HG02610 (cell line): Measurements from ENCODE around the gene GRIFIN.
"Not testable (repeated sequence)": the region's sequence is repeated elsewhere in the genome, so short reads cannot be mapped to it uniquely, and the experiment has no call there.

Experiments used
- ATAC-seq: cut with Tn5 transposase; IDR thresholded peaks from one replicate; pipeline ENCODE4 v1.9.1; 2021; ENCODE audit warnings: mild to moderate bottlenecking, moderate library complexity; ENCODE audit not compliant: unreplicated experiment

Gene GRIFIN

DNA sequence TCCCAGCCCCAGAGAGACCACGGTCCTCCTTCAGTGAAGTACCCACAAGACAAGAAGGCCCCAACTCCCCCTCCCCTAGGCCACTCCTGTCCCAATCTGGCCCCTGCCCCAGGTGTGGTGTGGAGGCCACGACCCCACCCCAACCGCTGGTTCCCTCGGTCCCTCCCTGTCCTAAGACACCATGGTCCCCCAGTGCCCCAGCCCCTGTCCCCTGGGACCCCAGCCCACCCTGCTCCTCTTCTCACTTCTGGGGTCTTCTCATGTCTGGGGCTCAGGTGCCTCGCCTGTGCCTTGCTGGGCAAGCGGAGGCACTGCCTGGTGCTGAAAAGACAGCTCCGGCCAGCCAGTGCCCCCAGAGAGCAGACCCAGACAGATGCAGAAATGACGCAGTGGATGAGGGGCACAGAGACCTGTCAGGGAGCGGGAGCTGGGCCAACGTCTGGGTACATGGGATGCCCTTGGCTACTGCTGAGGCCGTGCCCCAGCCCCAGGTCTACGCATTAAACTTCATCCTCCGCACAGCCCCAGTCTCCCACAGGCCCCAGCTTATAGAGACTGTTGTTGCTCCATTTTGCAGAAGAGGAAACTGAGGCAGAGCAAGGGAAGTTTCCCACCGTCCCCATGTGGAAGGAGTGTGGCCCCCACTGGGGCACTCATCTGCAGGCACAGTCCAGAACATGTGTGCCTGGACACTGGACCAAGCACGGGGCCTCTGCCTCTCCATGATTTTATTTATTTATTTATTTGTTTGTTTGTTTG is 14.8 kb downstream of the GRIFIN start:
- ATAC-seq: no peak

DNA sequence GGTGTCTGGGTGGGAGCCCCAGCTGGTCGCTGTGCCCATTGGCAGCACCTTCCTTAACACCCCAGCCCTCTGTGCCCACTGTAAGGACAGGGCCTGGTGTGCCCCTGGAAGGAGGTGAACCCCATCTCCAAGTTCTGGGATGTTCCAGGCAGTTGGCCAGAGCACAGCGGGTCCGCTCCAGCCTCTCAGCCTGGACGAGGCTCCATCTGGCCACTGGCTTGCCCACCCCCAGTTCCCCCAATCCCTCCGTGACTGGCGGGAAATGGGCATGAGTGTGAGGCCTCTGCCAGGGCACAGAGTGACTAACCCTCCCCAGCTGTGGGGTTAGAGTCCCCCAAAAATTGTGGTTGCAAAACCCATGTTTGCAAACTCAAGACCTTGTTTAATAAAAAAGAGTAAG is 15.6 kb downstream of the GRIFIN start:
- ATAC-seq: no peak

DNA sequence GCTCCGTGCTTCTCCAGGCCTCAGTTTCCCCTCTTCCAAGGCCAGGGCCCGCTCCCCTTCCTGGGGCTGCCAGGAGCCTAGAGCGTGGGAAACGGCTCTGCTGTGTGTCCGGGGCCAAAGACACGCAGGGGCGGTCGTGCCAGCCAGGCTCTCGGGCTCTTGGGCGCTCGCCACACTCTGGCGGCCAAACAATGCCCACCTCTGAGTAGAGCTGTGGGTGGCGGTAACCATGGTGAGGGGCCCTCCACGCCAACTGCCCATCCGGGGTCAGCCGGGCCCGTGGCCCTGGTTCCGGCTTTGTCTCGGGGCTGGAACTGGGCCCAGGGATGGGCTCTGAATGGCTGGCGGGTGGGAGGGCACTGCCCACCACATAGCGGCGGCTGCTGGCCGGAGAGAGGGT is 16.0 kb downstream of the GRIFIN start:
- ATAC-seq: no peak

DNA sequence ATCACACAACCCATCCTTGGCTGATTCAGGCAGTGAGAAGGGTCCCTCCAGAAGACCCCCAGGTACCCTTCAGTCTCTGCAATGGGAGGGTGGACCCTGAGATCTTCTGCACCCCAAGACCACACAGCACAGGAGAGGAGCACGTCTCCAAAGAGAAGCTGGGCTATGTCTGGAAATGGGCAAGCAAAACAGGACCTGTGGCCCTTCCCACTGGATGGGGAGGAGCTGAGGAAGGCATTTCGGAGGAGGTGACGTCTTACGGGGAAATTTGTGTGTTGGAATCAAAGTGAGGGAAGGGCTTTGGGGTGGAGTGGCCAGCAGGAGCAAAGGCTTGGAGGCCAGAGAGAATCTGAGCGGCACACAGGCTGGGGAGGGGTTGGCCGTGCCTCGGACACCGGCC is 16.5 kb downstream of the GRIFIN start:
- no peak for ATAC-seq

DNA sequence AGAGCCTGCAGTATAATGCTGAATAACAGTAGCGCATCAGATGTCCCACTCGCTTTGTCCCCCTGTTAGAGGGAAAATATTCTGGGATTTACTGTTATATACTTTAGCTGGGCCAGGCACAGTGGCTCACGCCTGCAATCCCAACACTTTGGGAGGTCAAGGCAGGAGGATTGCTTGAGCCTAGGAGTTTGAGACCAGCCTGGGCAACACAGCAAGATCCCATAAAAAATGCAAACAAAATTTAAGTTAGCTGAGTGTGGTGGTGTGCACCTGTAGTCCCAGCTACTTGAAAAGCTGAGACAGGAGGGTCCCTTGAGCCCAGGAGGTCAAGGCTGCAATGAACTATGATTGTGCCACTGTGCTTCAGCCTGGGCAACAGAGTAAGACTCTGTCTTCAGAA is 22.3 kb downstream of the GRIFIN start:
- not testable (repeated sequence) for ATAC-seq

DNA sequence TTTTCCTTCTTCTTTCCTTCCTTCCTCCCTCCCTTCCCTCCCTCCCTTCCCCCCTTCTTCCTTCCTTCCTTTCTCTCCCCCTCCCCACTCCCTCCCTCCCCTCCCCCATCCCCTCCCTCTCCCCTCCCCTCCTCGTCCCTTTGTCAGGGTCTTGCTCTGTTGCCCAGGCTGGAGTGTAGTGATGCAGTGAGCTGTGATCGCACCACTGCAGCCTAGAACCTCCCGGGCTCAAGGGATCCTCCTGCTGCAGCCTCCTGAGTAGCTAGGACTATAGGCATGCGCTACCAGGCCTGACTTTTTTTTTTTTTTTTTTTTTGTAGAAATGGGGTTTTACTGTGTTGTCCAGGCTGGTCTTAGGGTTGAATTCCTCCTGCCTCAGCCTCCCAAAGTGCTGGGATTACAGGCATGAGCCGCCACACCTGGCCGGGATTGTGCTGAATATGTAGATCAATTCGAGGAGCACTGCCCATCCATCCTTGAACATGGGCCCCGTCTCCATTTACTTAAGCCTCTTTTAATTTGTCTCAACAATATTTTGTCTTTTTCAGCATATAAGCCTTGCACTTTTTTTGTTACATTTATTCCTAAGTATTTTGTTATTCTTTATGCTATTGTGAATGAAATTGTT is 23.4 kb downstream of the GRIFIN start:
- no peak for ATAC-seq

DNA sequence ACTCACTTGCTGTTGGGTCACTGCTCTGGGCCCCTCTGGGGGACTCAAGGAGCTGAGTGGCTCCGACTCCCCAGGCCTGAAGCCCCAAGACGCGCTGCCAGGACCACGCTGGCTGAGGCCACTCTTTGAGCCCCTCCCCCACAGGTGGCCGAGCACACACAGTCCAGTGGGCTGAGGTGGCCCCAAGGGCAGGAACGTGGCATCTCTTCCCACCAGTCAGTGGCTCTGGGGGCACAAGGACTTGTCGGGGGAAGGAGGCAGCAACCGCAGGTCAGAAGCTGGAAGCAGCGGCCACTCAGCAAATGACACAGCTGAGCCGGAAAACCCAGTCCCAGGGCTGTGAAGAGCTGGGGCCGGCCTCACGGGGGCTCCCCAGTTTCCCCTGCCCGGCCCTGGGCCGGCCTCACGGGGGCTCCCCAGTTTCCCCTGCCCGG is 24.1 kb downstream of the GRIFIN start:
- peak; percentile 43 for ATAC-seq

DNA sequence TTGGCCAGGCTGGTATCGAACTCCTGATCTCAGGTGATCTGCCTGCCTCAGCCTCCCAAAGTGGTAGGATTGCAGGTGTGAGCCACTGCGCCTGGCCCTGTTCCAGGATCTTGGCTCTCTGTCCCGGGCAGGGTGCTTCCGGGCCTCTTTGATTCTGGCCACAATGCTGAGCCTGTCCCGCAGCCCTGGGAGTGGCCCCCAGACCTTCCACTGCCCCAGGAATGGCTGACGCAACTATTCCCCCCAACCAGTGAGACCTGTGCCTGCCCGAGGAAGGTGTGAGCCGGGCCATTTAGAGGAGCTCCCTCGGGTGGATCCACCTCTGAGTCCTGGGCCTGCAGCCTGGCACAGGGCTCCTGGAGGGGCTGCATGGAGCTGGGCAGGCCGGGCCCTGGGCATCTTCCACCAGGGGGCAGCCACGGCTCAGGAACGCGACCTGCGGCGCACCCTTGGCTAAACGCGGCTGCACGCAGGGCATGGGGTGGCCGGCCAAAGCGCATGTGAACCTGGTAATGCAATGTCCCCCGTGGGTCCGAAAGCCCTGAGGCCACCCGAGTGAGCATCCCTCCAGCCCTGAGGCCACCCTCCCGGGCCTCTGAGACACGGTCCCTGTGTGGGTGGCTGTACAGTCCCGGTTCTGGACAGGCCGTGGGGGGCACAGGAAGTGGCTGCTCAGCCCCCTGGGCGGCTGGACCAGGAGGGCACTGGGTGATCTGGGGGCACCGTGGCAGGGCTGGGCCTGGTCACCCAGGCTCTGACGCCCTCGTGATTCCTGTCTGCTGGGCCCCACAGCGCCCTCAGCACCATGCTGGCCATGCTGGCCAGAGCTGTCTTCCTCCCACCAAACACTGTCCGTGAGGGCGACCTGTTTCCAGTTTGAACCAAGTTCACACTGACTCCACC is 24.8 kb downstream of the GRIFIN start:
- peak; percentile 66 for ATAC-seq

DNA sequence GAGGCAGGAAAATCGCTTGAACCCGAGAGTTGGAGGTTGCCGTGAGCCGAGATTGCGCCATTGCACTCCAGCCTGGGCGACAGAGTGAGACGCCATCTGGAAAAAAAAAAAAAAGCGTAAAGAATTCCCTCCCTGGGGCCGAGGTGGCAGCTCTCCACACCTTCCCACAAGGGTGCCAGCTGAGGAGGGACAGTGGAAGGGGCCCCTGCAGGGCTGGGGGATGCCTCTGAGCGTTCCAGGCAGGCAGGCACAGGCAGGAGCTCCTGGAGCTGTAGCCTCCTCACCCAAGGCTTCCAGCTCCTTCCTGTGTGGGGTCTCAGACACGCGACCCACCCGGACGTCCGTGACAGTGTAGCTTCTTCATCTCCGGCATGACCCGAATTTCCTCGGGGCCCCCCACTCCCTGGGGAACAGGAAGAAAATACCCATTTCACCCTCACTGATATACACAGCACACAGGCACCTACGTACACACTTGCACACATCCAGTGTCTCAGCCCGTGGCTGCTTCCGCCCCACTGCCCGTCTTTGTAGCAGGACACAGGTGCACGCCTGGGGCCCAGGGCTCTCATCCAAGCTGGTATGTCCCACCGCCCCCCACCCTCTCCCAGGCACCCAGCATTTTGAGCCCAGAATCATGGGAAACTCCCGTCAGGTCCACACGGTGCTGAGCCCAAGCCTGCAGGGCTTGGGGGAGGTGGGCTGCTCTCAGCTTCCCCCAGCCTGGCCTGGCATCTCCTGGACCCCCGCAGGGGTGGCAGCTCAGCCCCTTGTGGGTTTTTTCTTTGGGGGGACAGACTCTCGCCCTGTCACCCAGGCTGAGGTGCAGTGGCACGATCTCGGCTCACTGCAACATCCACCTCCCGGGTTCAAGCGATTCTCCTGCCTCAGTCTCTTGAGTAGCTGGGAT is 25.7 kb downstream of the GRIFIN start:
- ATAC-seq: no peak

DNA sequence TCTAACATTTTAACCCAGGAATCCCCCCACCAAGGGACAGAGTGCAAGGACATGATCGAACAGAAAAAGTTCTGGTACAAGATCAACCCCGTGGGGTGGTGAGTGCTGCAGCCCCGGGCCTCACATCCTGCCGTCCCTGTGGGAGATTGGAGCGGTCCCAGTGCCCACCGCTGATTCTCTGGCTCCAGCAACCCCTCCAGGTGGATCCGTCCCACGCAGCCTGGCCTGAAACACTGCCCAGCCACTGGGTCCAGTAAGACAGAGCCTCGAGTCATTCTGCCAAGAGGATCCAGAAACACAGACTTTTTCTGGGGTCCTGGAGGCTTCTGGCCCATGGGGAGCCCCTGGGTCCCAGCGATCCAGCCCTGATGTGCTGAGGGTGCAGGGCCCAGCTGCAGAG is 29.5 kb downstream of the GRIFIN start:
- ATAC-seq: no peak

DNA sequence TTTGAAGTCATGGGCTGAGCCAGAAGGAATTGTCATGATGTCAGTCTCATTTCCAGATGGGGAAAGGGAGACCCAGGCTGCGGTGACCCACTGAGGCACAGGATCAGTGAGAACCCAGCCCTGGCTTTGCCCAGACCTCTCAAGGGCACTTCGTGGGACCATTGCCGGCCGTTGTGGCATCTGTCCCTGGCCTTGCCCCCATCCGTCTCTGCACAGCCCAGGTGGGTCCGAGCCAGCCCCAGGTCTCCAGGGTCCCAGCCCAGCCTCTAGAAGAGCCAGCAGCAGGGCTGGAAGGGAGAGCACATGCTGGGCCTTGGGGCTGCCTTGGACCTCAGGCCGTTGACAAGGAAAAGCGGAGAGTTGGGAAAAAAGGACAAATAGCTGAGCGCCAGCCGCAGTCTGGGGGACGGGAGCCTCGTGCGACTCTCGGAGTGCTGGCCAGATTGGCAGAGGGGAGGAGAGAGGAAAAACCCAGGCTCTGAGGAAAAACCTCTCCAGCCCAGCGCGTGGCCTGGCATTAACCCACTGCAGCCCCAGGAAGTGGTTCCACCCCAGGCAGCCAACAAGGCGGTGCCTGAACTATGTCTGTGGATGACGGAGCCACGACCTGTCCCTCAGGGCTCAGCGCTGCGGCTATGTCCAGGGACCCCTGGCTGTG is 30.2 kb downstream of the GRIFIN start:
- ATAC-seq: no peak

DNA sequence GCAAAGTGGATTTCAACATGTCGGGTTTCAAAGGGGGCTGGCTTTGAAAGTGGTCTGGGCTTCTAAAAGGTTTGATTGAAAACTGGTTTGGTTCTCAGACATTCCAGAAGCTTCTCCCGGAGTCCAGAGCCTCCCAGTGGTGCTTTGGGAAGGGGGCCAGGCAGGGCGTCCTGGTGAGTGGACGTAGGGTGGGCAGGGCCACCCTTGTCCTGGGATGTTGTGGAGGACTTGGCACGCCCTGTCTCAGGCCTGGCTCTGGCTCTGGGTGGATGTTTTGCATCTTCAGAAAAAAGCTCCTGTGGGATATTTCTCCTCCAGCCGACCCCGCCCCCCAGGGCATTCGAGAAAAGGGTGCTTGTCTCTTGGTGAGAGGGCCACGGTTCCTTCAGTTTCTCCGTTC is 31.2 kb downstream of the GRIFIN start:
- no peak for ATAC-seq

DNA sequence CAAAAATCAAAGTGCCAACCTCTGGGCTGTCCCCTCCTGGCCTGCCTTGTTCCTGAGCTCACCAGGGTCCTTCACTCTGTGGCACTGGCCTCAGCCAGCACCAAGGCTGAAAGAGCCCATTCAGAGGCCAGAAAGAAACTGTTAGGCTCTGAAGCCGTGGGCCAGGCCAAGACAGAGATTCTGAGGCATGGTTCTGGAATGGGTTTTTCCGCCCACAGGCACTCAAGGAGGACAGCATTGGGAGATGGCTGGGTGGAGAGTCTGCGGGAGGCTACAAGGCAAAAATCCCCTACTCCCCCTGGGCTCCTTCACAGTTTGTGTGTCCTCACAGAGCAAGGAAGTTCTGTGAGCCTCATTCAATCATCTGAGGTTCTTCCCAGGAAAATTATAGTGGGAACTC is 31.7 kb downstream of the GRIFIN start:
- ATAC-seq: no peak

DNA sequence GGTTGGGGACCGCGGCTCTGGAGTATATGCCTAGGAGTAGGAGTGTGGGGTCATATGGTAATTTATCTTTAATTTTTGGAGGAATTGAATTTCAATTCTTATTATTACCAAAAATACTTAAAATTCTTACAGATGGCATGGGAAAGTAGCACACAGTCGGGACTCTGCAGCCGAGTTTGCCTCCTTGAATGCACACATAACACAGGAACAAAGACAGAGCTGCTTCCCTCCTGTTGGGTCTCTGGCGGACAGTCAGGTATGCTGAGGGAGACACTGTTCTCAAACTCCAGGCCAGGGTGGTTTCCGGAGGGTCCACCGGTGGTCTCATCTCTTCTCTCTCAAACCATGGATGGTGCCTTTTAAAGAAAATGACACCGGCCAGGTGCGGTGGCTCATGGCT is 32.7 kb downstream of the GRIFIN start:
- ATAC-seq: no peak

DNA sequence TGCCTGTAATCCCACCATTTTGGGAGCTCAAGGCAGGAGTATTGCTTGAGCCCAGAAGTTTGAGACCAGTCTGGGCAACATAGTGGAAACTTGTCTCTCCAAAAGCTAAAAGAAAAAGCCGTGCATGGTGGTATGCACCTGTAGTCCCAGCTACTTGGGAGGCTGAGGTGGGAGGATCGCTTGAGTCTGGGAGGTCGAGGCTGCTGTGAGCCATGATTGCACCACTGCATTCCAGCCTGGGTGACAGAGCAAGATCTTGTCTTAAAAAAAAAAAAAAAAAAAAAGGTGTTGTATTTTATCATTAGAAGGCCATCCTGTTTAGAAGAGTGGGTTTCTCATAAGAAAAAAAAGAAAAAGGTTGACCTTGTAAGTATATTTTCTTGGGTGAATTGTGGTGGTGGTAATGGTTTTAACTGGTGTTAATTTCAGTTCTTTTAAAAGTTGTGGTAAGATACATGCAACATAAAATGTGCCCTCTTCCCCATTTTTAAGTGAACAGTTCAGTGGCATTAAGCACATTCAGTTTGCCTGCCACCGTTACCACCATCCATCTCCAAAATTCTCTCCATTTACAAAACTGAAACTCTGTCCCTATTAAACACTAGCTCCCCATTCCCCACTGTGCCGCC is 34.7 kb downstream of the GRIFIN start:
- no peak for ATAC-seq

DNA sequence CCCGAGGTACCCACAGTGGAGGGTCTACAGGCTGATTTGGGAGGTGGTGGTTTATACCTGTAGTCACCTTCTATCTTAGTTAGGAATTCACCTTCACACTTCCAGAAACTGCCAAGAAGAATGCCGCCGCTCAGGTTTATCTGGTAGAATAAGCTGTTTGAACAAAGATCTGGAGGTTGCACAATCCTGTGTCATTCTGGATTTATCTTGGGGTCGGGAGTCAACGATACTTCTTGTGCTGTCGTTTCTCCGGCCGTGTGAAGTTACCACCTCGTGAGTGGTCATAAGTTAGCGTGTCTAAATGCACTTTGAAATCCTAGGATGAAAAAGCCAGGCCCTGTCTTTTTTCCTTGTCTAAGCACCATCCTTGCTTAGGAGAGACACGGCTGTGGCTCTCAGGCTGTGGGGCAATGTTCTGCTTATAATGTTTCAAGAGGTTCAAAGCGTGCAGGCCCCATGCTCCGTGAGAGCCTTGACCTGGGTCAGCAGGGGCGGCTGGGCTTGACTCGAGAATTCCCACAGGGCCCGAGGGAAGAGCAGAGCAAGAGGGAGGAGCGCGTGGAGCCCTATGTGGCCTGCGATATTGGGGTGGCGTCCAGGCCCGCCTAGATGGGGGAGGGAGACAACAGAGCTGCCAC is 35.5 kb downstream of the GRIFIN start:
- no peak for ATAC-seq

DNA sequence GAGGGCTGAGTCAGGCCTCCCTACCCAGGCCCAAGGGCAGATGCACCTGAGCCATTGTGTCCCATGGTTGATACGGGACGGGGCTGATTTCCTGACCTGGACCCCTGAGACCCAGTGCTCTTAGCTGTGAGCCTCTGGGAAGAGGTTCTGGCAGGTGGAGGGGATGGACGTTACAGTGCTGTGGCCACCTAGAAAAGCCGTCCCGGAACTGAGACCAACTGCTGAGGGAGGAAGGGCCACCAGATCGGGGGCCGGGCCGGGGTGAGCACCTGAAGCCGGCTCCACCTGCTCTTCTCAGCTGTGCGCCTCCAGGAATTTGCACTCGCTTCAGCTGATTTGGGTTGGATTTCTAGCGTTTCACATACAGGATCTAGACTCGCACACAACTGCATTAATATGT is 37.4 kb downstream of the GRIFIN start:
- ATAC-seq: no peak

DNA sequence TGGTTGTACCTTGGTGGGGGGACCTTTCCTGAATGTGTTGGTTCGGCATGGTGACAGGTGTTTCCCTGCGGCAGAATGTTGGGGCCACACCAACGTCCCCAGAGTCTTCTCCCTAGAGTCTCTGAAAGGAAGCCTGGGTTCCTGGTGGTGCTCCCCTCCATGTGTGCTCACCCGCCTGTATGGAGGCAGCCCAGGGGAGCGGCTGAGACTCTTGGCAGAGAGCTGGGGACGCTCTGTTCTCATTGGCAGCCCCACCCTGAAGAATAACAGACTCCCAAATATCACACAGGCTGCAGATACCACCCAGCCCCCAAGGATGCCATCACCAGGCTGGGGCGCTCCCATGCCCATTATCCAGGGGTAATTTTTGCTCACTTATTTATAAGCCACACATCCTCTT is 38.0 kb downstream of the GRIFIN start:
- ATAC-seq: no peak

DNA sequence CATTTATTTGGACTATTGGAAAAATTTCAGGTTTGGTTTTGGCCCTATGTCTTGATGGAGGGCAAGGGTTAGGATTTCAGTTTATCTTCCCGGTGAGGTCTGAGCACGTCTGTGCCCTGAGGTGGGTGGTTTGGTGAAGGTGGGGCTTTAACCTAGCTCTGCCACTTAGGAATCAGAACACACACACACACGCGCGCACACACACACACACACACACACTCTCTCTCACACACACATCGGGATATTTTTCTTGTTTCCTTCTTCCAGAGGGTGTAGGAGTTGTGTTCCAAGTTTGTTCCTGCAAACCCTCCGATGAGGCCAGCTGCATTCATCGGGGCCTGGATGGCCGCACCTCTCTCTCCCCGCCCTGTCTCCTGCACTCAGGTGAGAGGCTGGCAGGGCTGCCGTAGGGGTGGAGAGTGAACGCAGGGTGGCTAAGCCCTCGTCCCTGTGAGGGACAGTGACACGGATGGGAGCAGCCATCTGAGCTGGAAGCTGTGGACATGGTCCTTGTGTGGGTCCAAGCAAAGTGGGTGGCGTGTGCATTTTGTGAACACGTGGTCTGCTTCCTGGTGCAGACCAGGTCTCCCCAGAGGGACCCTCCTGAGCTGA is 38.6 kb downstream of the GRIFIN start:
- ATAC-seq: no peak
